Stimulated activated CD8-positive, alpha-beta memory T cell treated with anti-CD3 and anti-CD28 coated beads, Interleukin-7, amount 100 ng/mL, for 48 hours (primary cell): ENCODE data around the gene ASMTL.
"Not testable (repeated sequence)": the region's sequence is repeated elsewhere in the genome, so short reads cannot be mapped to it uniquely, and the experiment has no call there.

Experiments
- DNase-seq, 2 donors: peaks; one replicate each; pipeline ENCODE4 v3.0.0-alpha.2; 2020; ENCODE audit warnings: low read depth in 1 of 2; ENCODE audit errors: extremely low read depth in 1 of 2

ASMTL gene

DNA sequence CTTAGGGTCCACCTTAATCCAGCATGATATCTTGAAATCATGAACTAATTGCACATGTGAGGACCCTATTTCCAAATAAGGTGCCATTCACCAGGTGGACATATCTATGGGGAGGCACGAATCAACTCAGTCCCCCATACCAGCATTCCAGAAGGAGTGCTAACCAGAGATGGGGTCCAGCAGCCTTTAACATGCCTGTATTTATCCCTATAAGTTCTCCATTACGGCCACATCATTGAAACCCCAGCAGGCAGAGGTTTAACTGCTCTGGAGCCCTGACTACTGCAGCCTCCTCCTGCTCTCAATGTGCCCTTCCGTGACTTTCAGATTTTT is 3.2 kb upstream of the ASMTL start:
- no peak for DNase-seq

- DNase-seq = peak; percentile 72 to 77
Measured at GRCh38 chrX:1453951-1454785, 1.5 kb upstream of the ASMTL start.

GRCh38 chrX:1453395-1453783 is 680 bp upstream of the ASMTL start:
- peak in 1 of 2 donors; percentile 44 for DNase-seq

DNA sequence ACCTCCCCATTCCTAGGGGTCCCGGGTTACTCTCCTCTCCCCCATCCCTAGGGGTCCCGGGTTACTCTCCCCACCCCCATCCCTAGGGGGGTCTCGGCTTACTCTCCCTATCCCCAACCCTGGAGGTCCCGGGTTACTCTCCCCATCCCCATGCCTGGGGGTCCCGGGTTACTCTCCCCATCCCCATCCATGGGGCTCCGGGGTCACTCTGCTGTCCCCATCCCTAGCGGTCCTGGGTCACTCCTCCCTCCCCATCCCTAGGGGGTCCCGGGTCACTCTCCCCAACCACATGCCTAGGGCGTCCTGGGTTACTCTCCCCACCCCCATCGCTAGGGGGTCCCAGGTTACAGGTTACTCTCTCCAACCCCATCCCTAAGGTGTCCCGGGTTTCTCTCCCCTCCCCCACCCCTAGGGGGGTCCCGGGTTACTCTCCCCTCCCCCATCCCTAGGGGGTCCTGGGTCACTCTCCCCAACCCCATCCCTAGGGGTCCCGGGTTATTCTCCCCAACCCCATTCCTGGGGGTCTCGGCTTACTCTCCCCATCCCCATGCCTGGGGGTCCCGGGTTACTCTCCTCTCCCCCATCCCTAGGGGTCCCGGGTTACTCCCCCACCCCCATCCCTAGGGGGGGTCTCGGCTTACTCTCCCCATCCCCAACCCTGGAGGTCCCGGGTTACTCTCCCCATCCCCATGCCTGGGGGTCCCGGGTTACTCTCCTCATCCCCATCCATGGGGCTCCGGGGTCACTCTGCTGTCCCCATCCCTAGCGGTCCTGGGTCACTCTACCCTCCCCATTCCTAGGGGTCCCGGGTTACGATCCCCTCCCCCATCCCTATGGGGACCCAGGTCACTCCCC is 821 bp downstream of the ASMTL start:
- DNase-seq = no peak

- no peak for DNase-seq
Measured at GRCh38 chrX:1451251-1451660, 1.5 kb downstream of the ASMTL start.

GRCh38 chrX:1450361-1451161 is 2.1 kb downstream of the ASMTL start:
- no peak for DNase-seq

DNA sequence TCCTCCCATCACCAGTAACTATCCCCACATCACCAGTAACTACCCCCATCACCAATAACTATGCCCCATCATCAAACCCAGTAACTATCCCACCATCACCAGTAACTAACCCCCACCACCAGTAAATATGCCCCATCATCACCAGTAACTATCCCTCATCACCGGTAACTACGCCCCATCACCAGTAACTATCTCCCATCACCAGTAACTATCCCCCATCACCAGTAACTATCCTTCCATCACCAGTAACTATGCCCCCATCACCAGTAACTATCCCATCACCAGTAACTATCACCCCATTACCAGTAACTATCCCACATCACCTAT is 2.9 kb downstream of the ASMTL start:
- DNase-seq = no peak

DNA sequence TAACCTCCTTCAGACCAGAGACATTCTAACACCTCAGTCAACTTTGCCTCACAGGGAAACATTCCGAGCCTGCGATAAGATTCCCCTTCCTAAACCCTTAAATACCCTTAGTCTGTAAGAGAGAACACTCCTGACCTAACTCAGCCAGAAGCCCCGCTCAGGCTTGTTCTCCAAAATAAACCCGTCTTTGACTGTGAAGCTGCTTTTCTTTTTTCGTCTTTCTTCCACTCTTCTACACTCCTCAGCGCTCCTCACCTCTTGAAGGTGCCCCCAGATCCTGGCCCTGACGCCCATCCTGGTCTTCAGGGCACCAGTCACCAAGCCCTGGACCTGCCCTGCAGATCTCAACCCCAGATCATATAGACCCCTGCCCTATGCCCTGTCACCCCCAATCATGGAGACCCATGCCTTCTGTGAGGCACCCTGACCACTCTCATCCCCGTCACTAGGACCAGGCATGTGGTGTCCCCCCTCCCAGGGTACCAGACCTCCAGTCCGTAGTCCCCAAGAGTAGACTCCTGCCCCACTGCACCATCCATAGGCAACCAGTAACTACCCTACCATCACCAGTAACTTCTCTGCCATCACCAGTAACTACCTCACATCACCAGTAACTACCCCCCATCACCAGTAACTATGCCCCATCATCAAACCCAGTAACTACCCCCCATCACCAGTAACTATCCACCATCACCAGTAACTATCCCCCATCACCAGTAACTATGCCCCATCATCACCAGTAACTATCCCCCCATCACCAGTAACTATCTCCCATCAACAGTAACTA is 3.5 kb downstream of the ASMTL start:
- no peak for DNase-seq

DNA sequence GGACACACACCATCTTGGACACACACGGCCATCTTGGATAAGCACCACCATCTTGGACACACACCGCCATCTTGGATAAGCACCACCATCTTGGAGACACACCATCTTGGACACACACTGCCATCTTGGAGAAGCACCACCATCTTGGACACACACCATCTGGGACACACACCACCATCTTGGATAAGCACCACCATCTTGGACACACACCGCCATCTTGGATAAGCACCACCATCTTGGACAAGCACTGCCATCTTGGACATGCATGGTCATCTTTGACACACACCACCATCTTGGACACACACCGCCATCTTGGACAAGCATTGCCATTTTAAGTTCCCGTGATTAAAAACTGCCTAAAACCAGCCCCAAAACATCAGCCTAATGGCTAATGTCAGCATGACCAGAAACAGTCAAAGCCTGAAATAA is 4.1 kb downstream of the ASMTL start:
- DNase-seq = not testable (repeated sequence)

GRCh38 chrX:1447969-1448572 is 4.6 kb downstream of the ASMTL start:
- DNase-seq = not testable (repeated sequence)

DNA sequence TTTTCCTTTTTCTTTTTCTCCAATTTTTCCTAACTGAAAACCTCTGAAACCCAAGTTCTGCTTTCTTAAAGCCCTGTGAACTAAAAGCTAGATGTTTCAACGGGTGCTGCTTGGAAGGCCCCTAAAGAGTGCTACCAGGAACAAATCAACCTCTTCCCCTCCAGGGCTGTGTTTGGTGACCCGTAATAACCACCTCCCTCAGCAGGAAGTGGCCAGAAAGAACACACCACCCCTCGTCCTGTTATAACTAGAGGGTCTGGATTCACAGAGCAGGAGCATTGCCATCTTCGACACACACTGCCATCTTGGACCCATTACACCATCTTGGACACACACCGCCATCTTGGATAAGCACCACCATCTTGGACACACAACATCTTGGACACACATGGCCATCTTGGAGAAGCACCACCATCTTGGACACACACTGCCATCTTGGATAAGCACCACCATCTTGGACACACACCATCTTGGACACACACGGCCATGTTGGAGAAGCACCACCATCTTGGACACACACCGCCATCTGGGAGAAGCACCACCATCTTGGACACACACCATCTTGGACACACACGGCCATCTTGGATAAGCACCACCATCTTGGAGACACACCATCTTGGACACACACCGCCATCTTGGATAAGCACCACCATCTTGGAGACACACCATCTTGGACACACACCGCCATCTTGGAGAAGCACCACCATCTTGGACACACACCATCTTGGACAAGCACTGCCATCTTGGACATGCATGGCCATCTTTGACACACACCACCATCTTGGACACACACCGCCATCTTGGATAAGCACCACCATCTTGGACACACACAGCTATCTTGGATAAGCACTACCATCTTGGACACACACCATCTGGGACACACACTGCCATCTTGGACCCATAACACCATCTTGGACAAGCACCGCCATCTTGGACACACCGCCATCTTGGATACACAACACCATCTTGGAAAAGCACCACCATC is 5.4 kb downstream of the ASMTL start:
- DNase-seq = not testable (repeated sequence)

- DNase-seq = no peak
Measured at GRCh38 chrX:1444561-1445500, 7.9 kb downstream of the ASMTL start.

GRCh38 chrX:1443496-1444075 is 9.1 kb downstream of the ASMTL start:
- DNase-seq = no peak

DNA sequence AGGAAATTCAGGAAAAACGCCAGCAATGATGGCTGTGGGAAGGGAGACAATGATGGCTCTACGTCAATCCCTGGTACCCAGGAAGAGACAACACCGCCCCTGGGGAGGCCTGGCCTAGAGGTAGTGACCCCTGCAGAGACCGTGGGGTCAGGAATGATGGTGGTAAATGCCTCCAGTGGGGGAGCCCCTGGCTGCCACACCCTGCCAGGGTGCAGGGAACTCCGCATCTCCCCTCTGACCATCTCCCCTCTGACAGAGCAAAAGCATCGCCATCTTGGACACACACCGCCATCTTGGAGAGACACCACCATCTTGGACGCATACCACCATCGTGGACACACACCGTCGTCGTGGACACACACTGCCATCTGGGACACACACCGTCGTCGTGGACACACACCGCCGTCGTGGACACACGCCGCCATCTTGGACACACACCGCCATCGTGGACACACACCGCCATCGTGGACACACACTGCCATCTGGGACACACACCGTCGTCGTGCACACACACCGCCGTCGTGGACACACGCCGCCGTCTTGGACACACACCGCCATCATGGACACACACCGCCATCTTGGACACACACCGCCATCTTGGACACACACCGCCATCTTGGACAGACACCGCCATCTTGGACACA is 9.9 kb downstream of the ASMTL start:
- no peak for DNase-seq

GRCh38 chrX:1442016-1442665 is 10.6 kb downstream of the ASMTL start:
- no peak for DNase-seq

DNA sequence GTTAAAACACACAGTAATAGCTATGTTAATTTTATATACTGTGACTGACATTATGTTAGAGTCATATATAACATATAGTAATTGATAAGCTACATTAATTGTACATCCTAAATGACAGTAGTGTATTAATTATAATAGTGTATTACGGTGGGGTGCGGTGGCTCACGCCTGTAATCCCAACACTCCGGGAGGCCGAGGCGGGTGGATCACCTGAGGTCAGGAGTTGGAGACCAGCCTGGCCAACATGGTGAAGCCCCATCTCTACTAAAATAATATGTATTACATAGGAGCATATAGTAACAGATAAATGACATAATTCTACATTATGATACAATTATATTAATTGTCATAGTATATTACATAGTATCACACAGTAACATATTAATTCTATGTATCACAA is 12.2 kb downstream of the ASMTL start:
- DNase-seq = no peak
